Activated CD8-positive, alpha-beta T cell treated with anti-CD3 and anti-CD28 coated beads for 36 hours (primary cell): ENCODE results near the gene FNTB. TPM values are rescaled to one million over a fixed set of nuclear protein-coding genes. Genes with fewer than 3 reads are reported as not detected.
"Not testable (repeated sequence)": the region's sequence is repeated elsewhere in the genome, so short reads cannot be mapped to it uniquely, and the experiment has no call there.

Experiments used
- ATAC-seq: fragments of 200-7000 bp; cut with Tn5 transposase; one replicate; pipeline ENCODE4 v1.10.0; 2021; ENCODE audit warnings: mild to moderate bottlenecking, moderate library complexity
- CTCF ChIA-PET: fragments of 350-600 bp; sonication (Branson Sonifier 250); formaldehyde crosslinking; loops from one replicate; lab custom pipeline; 2021; ENCODE audit warnings: antibody characterized with exemption; lab: Charles Lee
- POLR2A ChIA-PET: fragments of 350-600 bp; sonication (Branson Sonifier 250); formaldehyde crosslinking; loops from one replicate; lab custom pipeline; 2021; ENCODE audit warnings: antibody characterized with exemption; lab: Charles Lee
- DNase-seq: peaks from one replicate; pipeline ENCODE4 v3.0.0-alpha.2; 2020
- H3K27ac Mint-ChIP-seq: one replicate; pipeline ENCODE4 v1.8.0; 2021; ENCODE audit warnings: mild to moderate bottlenecking, mixed read lengths
- H3K27me3 Mint-ChIP-seq: one replicate; pipeline ENCODE4 v1.8.0; 2021; ENCODE audit warnings: mixed read lengths
- H3K36me3 Mint-ChIP-seq: one replicate; pipeline ENCODE4 v1.8.0; 2021; ENCODE audit warnings: low read depth, mixed read lengths
- H3K4me1 Mint-ChIP-seq: one replicate; pipeline ENCODE4 v1.8.0; 2021; ENCODE audit warnings: low read depth, mixed read lengths
- H3K4me3 Mint-ChIP-seq: one replicate; pipeline ENCODE4 v1.8.0; 2021; ENCODE audit warnings: mild to moderate bottlenecking, moderate library complexity, mixed read lengths
- H3K9me3 Mint-ChIP-seq: one replicate; pipeline ENCODE4 v1.8.0; 2021; ENCODE audit warnings: mixed read lengths
- intact Hi-C: fragments of 100-400 bp; cut with micrococcal nuclease; formaldehyde crosslinking; loops from one replicate; pipeline ENCODE4 v1.10.0; 2022
- total RNA-seq, 2 experiments: library from RNA; stranded (reverse); gene quantifications; one replicate each; pipeline ENCODE4 v1.2.3, GENCODE V29; 2021
- TF ChIP-seq, protein P1 (sequence below): fragments of 200-600 bp; IDR thresholded peaks from one replicate; pipeline ENCODE4 v1.8.0; 2022; ENCODE audit warnings: antibody characterized with exemption, mild to moderate bottlenecking

The FNTB gene
- total RNA-seq, 2 experiments from 2014 or later = 18.8 to 23.5 TPM

DNA sequence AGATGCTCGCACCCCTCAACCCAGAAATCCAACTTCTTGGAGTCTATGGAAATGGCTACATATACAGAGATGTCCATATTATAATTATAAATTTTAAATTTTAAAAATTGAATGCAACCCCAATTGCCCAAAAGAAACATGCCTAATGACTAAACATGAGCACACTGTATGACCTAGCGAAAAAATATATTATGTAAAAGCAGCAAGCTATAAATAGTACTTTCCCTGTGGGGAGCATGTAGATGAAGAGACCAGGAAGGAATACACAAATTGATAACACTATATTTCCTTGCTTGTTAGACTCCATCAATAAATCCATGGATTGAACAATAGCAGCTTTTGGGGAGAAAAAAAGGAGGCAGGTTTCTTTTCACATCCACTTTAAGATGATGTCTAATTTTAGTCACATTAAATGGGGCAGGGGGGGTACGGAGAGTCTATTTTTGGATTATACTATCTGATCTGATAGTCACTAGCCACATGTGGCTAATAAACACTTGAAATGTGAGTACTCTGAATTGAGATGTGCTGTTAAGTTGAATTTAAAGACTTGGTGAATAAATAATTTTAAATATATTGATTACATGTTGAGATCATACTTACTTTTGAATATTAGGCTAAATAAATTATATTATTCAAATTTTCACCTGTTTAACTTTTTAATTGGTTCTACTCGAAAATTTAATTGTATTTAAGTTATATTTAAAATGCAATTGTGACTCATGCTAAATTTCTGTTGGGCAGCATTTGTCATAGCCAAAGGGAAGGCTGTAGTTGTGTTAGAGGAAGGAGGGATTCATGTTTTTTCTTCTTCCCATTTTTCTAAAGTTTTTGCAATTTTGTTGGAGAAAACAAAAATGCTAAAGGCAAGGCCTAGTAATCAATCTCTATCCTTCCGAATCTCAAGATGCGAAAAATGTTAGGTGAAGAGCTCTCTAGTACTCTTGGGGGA, 98.1 kb downstream of the FNTB start:
- TF ChIP-seq, protein P1, sequence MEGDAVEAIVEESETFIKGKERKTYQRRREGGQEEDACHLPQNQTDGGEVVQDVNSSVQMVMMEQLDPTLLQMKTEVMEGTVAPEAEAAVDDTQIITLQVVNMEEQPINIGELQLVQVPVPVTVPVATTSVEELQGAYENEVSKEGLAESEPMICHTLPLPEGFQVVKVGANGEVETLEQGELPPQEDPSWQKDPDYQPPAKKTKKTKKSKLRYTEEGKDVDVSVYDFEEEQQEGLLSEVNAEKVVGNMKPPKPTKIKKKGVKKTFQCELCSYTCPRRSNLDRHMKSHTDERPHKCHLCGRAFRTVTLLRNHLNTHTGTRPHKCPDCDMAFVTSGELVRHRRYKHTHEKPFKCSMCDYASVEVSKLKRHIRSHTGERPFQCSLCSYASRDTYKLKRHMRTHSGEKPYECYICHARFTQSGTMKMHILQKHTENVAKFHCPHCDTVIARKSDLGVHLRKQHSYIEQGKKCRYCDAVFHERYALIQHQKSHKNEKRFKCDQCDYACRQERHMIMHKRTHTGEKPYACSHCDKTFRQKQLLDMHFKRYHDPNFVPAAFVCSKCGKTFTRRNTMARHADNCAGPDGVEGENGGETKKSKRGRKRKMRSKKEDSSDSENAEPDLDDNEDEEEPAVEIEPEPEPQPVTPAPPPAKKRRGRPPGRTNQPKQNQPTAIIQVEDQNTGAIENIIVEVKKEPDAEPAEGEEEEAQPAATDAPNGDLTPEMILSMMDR = no peak
- POLR2A ChIA-PET = interaction anchor here (0.8 kb wide), 1 partner anchor 18 kb away, joined by 3 read pairs; no protein-coding TSS in a partner anchor
- intact Hi-C loops = no loop called here

DNA sequence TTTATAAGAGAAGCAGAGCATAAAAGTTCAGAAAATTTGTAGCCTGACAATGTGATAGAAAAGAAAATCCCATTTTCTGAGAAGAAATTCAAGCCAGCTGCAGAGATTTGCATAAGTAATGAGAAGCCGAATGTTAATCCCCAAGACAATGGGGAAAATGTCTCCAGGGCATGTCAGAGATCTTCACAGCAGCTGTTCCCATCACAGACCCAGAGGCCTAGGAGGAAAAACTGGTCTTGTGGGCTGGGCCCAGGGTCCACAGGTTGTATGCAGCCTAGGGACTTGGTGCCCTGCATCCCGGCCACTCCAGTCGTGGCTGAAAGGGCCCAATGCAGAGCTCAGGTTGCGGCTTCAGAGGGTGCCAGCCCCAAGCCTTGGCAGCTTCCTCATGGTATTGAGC, 100.0 kb downstream of the FNTB start:
- H3K4me3 Mint-ChIP-seq, intact Hi-C loops, H3K27ac Mint-ChIP-seq, H3K27me3 Mint-ChIP-seq, DNase-seq, ATAC-seq, CTCF ChIA-PET: not testable (repeated sequence)
- H3K36me3 Mint-ChIP-seq = peaks cover 82% of the 10 kb centered on the region
- H3K9me3 Mint-ChIP-seq = peaks cover 17% of the 10 kb centered on the region
- peaks cover 51% of the 10 kb centered on the region for H3K4me1 Mint-ChIP-seq
- POLR2A ChIA-PET = interaction anchor here (0.7 kb wide), 1 partner anchor 25 kb away, joined by 3 read pairs; no protein-coding TSS in a partner anchor

More for the DNA sequence above, 98.1 kb downstream of the FNTB start:
- DNase-seq = no peak
- Mint-ChIP-seq H3K27me3 (no peaks in the 10 kb centered on the region), H3K4me1 (peaks cover 61% of the 10 kb centered on the region), H3K4me3 (no peak overlapping the region), H3K27ac (no peak overlapping the region), H3K36me3 (peaks cover 85% of the 10 kb centered on the region), H3K9me3 (peaks cover 17% of the 10 kb centered on the region)
- no peak for ATAC-seq
- CTCF ChIA-PET = interaction anchor here (0.6 to 1.8 kb wide), 2 partner anchors 8 to 36 kb away, joined by 3 to 6 read pairs; no protein-coding TSS in a partner anchor

DNA sequence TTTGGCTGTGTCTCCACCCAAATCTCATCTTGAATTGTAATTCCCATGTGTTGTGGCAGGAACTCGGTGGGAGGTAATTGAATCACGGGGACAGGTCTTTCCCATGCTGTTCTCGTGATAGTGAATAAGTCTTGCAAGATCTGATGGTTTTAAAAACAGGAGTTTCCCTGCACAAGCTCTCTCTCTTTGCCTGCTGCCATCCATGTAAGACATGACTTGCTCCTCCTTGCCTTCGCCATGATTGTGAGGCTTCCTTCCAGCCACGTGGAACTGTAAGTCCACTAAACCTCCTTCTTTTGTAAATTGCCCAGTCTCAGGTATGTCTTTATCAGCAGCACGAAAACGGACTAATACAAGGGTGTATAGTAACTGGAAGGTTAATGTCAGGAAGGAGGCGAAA, 101.1 kb downstream of the FNTB start:
- intact Hi-C loops, H3K27ac Mint-ChIP-seq, ATAC-seq, DNase-seq, H3K4me3 Mint-ChIP-seq, H3K27me3 Mint-ChIP-seq: not testable (repeated sequence)
- Mint-ChIP-seq H3K4me1 (peaks cover 47% of the 10 kb centered on the region), H3K9me3 (peaks cover 17% of the 10 kb centered on the region), H3K36me3 (peaks cover 76% of the 10 kb centered on the region)
- ChIA-PET CTCF (interaction anchor here (0.9 kb wide), 1 partner anchor 12 kb away, joined by 3 read pairs; no protein-coding TSS in a partner anchor), POLR2A (interaction anchor here (0.7 to 1.0 kb wide), 2 partner anchors 9 to 43 kb away, joined by 3 read pairs; no protein-coding TSS in a partner anchor)

DNA sequence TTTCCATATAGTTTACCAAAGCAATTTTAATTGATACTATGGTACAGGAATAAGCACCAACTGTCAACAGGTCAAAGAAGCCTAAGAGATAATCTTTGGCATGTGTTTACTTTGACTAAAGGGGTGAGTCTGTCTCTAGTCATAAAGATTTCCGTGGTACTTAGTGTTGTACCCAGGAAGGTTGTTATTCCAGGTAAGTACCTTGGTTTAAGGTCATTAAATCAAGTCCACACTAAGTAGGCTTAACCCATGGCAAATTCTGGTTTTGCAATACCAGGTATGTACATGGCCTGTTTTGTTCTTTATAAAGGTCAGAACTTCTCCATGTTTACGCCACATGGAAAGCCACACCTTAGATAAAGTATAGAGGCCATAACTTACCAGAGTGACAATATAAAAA, 105.7 kb downstream of the FNTB start:
- intact Hi-C loops = no loop called here
- TF ChIP-seq, protein P1 = no peak
- Mint-ChIP-seq H3K4me3 (no peak overlapping the region), H3K4me1 (peaks cover 59% of the 10 kb centered on the region), H3K9me3 (peaks cover 11% of the 10 kb centered on the region), H3K27ac (no peak overlapping the region), H3K27me3 (no peaks in the 10 kb centered on the region), H3K36me3 (peaks cover 76% of the 10 kb centered on the region)
- ATAC-seq = no peak
- POLR2A ChIA-PET = interaction anchor here (0.8 kb wide), 1 partner anchor 14 kb away, joined by 4 read pairs; no protein-coding TSS in a partner anchor
- no peak for DNase-seq
- CTCF ChIA-PET = interaction anchor here (1.5 kb wide), 1 partner anchor 9 kb away, joined by 6 read pairs; no protein-coding TSS in a partner anchor

DNA sequence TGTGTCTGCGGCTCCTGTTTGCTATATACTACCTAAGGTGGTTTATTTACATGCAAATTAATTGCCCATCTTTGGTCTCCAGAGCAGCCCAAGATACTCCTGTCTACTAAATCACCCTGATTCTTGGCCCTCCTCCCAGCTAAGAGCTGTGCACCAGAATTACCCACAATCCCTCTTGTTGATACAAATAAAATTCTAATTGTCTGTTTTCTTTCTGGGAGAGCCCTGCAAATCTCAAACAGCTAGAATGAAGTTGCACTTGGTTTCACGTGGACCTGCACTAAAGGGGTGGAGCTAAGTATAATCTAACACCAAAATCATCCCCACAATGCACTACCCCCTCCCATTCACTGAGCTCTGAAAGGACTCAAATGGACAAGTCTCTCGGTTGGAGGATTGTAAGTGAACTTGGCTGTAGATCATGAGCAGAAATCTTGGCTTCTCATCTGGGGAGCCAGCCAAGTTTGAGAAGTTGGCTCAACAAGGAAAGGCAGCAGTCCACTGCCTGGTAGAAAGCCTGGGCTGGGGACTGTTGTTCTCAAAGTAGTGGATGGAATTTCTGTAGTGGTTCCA, 109.0 kb downstream of the FNTB start:
- Mint-ChIP-seq H3K4me1 (peaks cover 82% of the 10 kb centered on the region), H3K9me3 (no peaks in the 10 kb centered on the region), H3K27me3 (no peaks in the 10 kb centered on the region), H3K4me3 (no peak overlapping the region), H3K36me3 (peaks cover 71% of the 10 kb centered on the region), H3K27ac (peak overlapping the region; percentile 58)
- TF ChIP-seq, protein P1 = no peak
- intact Hi-C loops = no loop called here
- CTCF ChIA-PET = interaction anchor here (1.2 to 1.7 kb wide), 3 partner anchors 8 to 864 kb away, joined by 3 to 4 read pairs (median 4); partner anchors contain the start of gene FNTB
- DNase-seq (no peak), ATAC-seq (no peak)
- POLR2A ChIA-PET = interaction anchor here (1.3 to 1.7 kb wide), 3 partner anchors 11 to 109 kb away, joined by 4 read pairs; partner anchors contain the start of gene FNTB
